Activated CD4-positive, alpha-beta T cell treated with anti-CD3 and anti-CD28 coated beads for 48 hours (primary cell): ENCODE data around the gene SLC24A2.

ENCODE experiments used
- DNase-seq: peaks from one replicate; pipeline ENCODE4 v3.0.0-alpha.2; 2020

Gene SLC24A2

DNA sequence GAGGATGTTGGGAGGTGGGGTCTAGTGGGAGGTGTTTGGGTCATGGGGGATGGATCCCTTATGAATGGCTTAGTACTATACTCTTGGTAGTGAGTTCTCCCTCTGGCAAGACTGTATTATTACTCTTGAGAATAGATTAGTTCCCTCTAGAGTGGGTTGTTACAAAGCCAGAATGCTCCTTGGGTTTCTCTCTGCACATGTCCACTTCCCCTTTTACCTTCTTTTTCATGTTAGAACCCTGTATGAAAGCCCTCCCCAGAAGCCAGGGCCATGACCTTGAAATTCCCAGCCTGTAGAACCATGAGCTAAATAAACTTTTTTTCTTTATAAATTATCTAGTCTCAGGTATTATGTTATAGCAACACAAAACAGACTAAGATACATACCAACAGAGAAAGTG is 31.1 kb downstream of the SLC24A2 start:
- DNase-seq = no peak

DNA sequence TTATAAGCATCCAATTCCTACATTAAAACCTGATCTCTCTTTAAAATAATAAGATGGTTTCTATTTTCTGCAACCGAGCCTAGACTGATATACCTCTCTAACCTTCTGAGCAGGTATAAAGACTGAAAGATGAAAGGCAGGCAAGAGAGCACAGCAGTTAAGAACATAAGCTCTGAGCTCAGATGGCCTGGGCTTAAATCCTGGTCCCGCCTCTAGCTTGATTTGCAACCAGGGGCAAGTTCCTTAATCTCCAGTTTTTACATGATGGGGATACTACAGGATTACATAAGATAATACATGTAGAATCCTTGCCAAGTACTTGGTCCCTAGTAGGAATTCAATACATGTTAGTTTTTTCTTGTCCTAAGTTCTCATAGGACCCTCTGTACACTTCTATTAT is 33.9 kb downstream of the SLC24A2 start:
- DNase-seq = no peak

DNA sequence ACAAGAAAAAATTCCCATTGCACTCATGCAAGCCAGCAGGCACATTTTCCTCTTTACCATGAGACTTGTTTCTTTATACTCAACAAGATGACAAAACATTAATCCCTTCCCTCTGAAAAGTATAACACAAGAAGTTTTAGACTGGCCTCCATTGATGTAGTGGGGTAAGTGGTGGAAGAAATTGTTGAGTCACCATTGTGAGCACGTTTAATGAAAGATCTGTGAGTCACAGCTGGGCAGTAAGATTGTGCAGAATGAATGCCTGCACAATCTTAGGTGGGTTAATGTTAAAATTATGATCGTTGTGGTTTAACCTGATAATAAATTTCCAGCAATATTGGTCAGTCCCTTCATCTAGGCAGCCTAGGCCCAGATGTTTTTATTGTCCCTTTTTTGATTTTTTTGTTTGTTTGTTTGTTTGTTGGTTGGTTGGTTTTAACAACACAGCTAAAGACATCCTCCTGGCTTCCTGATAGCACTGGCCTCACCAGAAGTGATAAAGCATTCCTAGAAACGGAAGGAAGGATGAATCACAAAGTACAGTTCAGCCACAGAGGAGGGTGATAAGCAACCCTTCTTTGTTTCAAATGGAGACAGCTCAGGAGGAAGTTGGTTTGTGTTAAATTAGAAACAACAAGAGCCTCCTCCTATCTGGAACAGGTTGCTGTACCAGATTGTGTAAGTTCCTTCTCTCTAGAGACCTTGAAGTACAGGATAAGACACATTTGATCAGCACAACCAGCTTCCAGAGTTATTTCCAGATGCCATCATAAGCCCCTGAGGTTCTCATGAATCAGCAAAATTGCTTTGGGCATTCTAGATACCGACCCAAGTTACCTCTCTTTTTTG is 40.3 kb downstream of the SLC24A2 start:
- DNase-seq = no peak

DNA sequence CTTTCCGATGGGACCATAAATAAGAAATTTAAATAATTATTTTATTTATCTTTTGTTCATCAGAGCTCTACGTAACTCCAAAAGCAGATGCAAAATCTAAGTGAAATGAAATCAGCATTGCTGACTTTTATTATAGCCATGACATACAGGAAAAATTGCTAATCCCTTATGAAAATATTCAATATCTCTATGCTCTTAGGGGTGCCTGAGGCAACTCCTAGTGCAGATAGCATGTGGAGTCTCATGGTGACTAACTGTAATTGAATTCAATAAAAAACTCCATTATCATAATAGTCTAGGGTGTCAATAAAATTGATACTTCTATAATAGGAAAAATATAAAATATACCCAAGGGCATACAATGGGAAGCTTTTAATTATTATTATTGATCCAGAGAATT is 42.6 kb downstream of the SLC24A2 start:
- DNase-seq = no peak

DNA sequence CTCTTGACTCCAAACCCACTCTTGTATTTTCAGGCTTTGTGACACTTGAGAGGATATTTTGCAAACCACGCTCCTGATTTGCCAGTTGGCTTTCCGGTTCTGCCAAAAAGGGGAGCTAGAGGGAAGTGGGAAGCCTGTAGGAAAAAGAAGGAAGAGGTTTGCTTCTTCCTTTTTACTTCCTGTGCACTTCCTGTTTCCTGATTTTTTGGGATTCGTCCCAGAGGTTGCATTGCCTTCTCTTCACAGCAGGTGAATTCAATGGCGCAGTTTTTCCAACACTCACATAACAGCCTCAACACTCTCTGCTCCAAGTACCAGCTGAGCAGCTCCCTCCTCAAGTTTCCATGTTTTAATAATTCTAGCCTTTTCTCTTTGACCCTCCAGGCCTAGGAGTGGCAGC is 47.7 kb downstream of the SLC24A2 start:
- DNase-seq = no peak
